Measurements from ENCODE around the gene POLR1H.
A peak's percentile ranks its signal among the peaks of the same experiment; 100 is the strongest.

The POLR1H gene

DNA sequence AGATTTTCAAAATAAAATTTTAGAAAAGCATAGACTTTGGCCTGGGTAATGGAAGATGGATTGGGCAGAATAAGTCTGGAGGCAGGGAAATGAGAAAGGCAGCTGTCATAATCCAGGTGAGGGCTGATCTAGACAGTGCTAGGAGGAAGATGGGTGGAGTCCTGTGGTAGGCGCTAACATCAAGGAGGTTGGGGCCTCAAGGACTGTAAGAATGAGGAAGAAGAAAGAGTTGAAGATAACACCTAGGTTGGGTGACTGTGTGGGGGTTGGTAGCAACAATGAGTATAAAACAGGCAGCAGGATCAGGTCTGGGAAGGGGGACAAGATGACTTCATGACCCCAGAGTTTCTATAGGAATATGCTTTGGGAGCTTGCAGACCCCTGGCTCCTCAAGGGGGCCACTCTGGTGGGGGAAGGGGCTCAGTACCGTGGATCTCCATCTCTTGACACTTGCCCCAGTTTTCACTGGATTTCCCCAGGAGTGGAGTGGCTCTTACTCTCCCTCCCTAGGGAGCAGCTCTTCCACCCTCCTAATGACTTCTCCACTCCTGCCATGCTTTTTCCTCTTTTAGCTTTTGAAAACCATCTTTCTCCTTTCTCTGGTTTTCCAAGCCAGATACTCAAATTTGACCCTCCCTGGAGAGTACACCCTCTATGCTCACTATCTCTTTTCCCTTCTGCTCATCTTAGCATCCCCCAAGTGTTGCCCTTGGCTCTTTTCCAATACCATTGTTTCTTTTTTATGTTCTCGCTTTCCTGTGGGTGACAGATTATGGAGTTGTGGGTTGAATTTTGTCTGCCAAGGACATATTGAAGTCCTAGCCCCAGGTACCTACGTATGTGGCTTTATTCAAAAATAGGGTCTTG is 37.1 kb downstream of the POLR1H start:
- DNase-seq: no peak

DNA sequence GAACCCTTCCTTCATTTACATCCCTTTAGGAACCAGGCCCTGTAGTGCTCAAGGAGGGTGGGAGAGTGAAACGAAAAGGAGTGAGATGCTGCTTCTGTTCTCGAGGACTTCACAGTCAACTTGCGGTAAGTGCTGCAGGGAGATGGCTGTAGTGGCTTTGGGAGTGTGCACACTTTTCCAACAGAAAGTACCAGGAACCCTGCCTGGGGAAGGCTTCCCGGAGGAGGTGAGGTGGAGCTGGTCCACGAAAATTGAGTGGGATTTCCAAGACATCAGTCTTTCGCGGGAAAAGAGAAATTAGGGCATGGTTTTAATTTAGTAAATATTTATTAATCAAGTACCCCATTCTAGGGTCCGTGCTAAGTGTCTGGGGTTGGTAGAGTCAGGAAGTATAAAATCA is 39.1 kb downstream of the POLR1H start:
- DNase-seq: no peak

GRCh38 chr6:30100585-30101443 is 39.7 kb downstream of the POLR1H start:
- DNase-seq: no peak

DNA sequence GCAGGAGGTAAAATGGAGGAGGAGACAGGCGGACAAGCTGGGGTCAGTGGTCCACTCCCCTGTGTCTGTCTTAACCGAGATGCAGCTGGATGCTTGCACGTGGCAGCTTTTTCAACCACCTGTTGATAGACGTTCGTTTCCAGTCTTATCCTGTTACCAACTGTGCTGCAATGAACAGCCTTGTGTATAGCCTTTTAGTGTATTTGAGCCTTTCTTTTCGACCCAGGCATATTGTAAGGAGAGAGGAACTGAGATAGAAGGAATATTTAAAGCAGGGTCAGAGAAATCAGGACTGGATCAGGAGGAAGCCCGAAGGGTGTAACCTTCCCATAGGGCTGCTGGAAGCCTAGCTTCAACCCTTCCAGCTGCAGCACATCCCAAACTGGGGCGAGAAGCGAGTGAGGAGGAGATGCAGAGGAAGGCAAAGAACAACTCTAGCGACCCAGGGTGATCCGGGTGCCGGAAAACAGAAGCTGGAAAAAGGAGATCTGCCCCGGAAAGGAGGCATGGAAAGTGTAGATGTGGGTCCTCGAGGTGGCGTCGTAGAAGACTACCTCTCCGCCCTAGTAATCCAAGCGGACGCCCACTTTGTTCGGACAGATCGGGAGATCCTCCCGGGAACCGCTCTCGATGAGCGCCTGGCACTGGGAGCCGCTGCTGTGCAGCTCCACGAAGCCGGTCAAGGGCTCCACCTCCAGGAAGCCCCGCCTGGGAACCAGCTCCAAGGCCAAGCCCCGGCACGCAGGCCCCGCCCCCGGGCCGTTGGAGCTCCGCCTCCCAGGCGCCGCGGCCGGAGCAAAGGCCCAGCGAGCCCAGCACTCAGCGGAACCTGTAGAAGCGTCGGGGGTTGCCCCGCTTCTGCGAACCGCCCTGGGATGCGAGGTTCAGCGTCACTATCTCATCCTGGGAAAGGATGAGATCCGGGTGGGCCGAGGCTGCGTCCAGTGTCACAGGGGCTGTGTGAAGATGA is 40.7 kb downstream of the POLR1H start:
- DNase-seq: no peak

GRCh38 chr6:30102414-30102969 is 41.4 kb downstream of the POLR1H start:
- DNase-seq: no peak

- peak; percentile 71 for DNase-seq
Observed at GRCh38 chr6:30102970-30103871, 42.2 kb downstream of the POLR1H start.

DNA sequence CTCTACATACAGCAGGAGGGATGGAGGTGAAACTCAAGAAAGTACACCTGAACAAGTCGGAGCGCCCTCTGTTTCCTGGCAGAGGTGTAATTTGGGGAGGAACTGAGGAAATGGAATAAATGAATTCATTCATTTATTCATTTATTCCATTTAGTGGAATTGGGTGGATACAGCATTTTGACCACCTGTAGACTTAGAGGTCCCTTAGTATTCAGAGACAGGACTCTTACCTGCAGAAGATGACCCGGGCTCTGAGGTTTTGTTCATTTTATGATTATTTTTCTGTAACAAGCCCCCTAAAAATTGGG is 42.8 kb downstream of the POLR1H start:
- DNase-seq: no peak

GRCh38 chr6:30104661-30105060 is 43.6 kb downstream of the POLR1H start:
- no peak for DNase-seq

DNA sequence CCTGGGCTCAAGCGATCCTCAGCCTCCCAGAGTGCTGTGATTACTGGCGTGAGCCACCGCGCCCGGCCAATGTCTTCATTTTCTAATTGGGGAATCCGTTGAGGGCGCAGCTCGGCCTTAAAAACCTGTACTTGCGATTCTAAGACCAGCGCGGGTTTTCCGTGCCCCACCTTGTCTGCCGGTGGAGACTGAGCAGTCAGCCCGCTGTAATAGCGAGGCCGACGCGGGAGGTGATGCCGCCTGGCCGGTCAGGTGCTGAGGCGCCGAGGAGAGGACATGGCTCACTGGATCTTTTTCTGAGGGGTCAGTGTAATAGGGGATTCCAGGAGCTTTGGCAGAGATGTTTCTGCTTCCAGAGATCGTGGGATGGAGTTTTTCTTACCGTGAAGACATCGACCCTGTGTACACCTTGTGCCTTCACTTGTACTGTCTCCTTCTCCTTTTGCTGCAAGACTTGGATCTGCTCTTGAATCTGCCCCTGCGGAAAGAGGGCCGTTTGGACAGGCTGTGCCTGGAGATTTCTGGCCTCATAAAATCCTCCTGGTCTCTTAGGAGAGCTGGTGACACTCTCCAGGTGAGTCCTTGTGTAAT is 50.3 kb downstream of the POLR1H start:
- no peak for DNase-seq

DNA sequence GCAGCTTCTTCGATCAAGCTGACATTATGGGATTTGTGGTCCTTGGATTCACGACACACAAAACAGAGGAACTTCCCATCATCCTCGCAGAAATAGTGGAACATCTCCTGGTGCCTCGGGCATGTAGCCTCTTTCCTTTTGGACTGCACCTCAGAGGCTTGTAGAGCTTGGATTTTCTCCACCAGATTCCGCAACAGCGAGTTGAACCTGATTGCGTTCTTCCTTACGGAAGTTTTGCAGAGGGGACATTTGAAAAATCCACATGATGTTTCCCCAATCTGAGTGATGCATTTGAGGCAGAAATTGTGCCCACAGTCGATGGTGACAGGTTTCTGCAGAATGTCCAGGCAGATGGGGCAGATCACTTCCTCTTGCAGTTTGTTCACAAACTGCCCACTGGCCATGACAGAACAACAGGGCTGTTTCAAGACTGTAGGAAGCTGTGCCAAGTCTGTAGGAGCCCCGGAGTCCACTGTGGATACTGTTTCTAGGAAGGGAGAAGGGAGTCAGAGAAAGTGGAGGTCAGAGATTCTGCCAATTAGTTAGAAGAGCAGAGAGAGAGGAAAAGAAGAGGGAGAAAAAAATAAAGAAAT is 51.4 kb downstream of the POLR1H start:
- DNase-seq: no peak

DNA sequence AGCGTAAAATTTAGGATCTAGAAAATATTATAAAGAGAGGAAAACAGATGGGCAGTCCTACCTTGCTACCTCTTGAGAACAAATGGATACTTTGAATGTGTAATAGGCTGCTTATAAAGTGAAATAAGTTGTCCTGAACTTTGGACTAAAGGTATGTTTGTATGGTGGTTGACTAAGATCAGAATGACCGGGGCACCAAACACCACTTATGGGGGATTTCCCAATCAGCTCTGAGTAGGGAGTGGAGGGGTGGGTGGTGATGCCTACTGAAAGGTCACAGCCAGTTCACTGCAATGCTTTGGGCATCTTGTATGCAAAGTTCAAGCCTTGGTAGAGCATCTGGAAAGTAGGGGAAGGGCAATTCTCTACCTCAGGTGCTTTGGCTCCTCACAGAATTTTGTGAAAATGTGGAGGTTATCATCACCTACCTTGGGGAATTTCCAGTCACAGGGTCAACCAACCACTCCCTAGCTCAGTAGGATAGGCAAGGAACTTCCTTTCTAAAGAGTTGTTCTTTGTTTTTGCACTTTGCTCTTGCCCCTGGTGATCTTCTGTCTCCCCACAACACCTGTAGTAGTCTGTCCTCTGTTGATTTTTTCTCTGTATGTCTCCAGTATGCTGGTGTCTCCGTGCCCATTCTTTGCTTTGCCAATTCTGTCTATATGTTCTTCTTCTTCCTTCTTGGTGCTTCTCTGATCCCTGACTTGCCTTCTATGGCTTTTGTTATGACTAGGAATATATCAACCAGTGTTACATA is 52.1 kb downstream of the POLR1H start, which contains the start of gene TRIM31:
Gene TRIM31, minus strand, starts transcription at position 88 of the 757 bp plus-strand sequence. CDS start 285 bp downstream, outside the sequence.
- DNase-seq: no peak

- DNase-seq: no peak
Observed at GRCh38 chr6:30113841-30114240, 52.8 kb downstream of the POLR1H start.

Measured in NCI-H2171 treated with DMSO at 0.1 percent for 48 hours (cell line).